ENCODE results near the gene TNS1. TPM values are rescaled to one million over a fixed set of nuclear protein-coding genes. Genes with fewer than 3 reads are reported as not detected.

Gene TNS1
- total RNA-seq, 2 donors from 2014 or later: 27.8 to 149 TPM

DNA sequence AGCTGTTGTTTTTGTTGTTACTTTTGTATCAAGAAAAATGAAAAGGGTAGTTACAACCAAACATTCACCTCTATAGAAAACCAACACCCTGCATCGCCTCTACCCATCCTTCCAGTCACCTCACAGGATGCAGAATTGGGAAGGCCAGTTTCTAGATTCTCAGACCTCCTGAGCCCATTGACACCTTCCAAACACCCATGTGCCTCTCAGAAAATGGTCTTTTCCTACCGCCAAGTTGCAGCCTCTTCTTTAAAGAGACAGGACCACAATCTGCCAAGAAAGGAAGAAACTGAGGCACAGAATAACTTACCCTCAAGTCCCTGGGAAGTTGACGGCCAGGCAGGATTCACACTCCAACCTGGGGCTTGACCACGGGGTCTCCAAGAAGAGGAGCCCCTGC lies 101.4 kb downstream of the TNS1 start:
- intact Hi-C loops (cut with DNase I, micrococcal nuclease): loop anchor here in 1 of 2 donors (10.0 kb wide), 1 partner anchor 83 kb away; no protein-coding TSS in a partner anchor
- ATAC-seq: no peak
- no peak for DNase-seq

DNA sequence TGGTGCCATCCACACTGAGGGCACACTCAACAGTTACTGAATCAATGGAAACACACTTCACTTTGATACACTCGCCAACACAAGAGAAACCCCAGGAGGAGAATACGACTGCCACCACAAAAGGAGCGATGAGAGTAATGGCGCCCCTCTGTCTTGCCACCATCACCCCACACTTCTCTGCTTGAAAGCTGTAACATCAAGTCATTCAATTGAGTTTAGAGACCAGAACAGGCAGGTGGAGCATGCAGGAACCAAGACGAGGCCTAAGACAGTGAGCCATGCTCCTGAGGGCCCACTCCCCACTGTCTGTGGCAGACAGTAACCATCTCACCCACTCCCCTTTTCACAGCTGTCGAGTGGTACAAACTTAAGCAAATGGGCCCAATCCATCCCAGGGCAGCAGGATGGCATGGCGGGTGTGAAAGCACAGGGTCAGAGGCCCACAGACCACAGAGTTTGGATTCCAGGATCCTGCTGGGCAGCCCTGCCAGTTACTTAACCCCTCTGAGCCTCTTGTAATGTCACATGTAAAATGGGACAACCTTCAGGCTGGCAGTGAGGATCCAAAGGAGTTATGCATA lies 101.9 kb downstream of the TNS1 start:
- no peak for ATAC-seq
- intact Hi-C loops (cut with DNase I, micrococcal nuclease): loop anchor here in 1 of 2 donors (10.0 kb wide), 1 partner anchor 84 kb away; no protein-coding TSS in a partner anchor
- no peak for DNase-seq

DNA sequence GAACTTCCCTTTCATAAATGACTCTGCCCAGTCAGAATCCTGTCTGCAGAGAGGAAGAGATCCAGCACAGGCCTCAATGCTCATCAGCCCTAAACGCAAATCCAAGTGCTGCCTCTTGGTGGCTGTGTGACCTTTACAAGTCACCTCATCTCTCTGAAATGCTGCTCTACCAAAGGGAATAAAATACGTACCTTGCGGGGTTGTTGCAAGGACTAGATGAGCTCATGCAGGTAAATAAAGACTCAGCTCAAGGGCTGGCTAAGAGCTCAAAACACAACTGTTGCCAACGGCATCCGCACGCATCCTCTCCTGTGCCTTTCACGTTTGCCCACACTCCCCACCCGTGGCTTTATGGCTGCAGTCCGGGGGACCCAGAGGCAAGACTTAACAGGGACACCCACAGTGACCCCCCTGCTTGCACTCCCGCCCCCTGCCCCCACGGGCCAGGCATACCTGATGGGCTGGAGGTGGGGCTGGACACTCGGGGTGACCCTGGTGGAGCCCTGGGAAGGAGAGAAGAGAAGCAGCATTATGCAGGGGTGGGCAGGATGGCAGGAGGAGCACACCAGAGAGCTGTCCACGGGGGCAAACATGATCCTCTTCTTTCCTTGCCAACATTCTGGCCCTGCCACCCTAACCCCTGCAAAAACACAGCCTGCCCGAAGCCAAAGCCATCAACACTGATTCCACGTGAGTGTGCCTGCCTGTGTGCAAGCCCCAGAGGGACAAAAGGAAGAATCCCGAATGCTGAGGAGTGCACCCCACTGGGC lies 102.6 kb downstream of the TNS1 start:
- no peak for DNase-seq
- no peak for ATAC-seq
- intact Hi-C loops (cut with DNase I, micrococcal nuclease): loop anchor here in 1 of 2 donors (10.0 kb wide), 1 partner anchor 85 kb away; no protein-coding TSS in a partner anchor

DNA sequence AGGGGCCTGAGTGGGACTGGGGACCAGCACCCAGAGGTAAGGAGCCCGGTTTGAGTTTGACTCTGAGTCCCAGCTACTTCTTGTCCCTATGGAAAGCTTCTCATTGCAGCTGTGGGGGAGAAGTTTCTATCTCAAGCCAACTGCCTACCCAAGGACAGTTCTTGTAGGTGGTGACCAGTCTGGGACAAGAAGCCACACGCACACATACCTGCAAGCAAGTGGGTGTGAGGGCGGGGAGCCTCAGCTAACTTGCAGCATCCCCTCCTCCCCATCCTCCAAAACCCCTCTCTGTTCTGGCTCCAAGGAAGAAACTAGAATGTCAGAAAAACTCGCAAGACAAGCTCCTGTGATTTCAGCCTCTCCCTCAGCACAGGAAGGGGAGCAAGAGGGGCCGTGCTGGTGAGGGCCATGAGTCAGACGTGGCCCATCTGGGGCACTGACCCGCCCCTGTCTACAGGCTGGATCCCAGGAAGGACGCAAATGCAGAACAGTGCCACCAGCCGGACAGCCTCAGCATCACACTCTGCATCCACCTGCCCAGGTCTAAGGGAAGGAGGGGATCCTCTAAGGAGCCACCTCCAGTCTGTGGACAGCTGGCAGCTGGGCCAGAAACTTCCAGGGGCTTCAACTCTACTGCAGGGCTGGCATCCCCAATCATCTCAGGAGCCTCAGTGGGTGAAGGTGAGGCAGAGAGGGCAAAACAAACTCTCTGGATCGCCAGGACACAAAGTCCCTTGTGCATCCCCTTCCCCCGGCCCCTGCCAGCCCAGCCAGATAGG lies 103.4 kb downstream of the TNS1 start:
- intact Hi-C loops (cut with DNase I, micrococcal nuclease): loop anchor here in 1 of 2 donors (10.0 kb wide), 1 partner anchor 85 kb away; no protein-coding TSS in a partner anchor
- DNase-seq (peak; percentile 57 to 68), ATAC-seq (peak; percentile 64)

DNA sequence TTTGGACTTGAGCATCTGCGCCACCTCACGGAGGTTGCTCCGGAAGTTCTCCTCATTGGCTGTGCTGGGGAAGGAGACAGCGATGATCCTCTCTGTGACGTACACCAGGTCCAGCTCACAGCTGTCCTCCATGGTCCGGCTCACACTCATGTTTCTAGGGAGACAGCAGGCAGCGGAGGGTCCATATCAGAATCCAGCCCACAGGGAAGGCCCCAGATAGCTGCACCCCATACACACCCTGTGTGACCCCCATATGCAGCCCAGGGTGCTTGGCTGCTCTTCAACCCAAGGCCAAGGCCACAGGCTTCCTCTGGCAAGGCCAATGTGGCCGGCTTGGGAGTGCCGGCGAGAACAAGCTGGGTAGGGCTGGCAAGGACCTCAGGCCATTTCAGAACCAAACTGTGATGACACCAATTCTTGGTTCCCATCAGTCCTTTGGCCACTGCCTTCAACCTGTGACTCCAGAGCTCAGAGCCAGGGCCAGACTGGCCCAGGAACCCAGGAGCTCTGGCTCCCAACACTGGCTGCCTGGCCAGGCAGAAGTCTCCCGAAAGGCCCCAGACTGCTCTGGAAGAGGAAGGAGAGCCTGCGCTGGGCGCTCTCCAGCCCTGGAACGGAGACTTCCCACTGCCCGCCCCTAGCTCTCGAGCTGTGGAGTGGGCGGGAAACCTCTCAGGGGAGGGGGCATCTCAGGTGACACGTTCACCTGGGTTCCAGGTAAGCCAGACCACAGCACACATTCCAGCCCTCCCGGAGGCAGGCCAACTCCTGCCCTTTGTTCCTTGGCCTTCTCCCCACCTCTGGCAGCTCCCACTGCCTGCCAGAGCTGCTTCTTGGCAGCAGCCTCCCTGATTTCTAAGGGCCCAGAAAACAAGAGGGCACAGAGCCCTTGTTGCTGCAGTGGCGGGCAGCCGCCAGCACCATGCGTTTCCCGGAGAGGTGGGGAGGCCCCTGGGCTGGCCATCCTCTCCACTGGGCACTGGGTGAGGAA lies 104.7 kb downstream of the TNS1 start:
- intact Hi-C loops (cut with DNase I, micrococcal nuclease): no loop called here
- DNase-seq (peak in 1 of 2 donors; percentile 48), ATAC-seq (no peak)

DNA sequence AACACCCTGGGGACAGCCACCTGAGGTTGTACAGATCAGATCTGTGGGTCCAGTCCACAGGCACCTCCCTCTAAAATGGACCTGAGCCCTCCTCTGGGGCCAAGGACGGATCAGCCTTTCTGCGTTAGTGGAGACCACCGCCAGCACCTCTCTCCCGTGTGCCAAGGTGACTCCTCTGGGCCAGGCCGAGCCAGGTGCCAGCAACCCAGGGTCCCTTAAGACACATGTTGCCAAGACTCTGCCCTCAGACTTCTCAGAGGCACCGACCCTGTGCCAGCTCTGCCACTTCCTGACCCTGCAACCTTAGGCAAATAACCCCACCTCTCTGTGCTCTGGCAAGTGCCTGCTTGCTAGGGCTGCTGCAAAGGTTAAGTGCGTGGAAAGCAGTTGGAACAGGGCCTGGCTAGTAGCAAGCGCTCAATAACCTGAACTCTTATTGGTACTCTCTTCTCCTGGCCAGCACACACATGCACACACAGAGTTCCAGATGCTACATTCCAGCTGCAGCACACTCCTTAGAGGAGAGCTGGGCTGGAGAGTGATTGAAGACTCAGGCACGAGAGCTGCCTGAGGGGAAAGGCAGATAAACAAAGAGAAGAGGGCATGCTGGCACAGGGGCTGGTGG lies 105.6 kb downstream of the TNS1 start:
- ATAC-seq: no peak
- no peak for DNase-seq
- intact Hi-C loops (cut with DNase I, micrococcal nuclease): no loop called here

DNA sequence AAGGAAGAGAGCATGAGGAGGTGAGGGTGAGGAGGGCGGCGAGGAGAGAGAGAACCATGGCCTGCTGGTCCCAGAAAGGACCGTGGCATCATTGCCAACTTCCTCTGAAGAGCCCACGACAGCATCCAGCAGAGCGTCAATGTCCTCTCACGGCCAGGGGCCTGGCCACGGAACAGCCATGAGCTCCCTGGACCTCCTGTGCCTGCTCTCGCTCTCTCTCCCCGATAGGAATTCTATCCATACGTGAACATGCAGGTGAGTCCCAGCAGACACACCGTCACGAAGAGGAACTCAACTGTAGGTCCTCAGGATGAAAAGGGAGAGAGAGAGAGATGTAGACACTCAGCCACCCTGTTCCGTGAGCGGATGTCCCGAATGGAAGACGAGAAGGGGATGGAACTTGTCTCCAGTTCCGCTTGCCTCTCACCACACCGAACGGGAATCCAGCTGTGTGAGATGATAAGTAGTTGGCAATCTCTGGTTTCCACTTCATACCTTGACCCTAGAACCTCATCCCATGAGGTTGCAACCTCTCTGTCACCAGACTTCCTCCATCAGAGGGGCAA lies 107.6 kb downstream of the TNS1 start:
- DNase-seq: no peak
- intact Hi-C loops (cut with DNase I, micrococcal nuclease): no loop called here
- ATAC-seq: no peak

DNA sequence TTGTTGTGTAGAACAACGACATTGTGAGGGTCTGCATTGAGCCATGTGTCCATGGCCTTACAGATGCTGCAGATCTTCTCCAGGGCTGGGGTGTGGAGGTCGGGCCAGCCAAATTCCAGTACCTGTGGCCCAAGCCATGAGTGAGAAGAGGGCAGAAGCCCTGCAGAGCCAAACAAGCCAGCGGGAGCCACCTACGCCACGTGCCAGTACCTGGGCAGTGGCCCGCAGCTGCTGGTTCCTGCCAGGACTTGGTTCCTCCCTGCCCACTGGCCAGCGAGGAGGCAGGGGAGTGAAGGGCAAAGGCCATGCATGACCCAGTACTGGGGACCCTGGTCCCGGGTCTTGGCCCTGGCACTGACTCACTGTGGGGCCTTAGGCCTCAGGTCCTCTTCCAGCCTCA lies 109.4 kb downstream of the TNS1 start:
- DNase-seq: no peak
- intact Hi-C loops (cut with DNase I, micrococcal nuclease): no loop called here
- ATAC-seq: no peak

DNA sequence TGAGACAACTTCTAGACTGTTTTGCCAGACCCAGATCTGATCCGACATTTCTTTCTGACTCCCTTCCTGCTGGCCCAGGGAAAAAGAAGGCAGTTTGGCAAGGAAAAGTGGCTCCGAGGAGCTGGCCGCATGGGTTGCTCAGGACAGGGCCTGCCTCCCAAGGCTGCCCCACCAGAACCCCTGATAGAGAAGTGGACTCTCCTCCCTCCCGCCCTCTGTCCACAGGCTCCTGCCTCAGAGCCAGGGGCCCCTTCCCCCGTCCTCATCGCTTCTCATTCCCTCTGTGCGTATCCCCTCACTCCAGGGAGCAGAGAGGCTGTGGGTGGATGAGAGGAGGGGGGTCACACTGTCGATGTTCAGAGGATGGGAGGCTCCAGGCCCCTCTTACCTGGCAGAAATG lies 110.2 kb downstream of the TNS1 start:
- ATAC-seq (no peak), DNase-seq (no peak)
- intact Hi-C loops (cut with DNase I, micrococcal nuclease): no loop called here

DNA sequence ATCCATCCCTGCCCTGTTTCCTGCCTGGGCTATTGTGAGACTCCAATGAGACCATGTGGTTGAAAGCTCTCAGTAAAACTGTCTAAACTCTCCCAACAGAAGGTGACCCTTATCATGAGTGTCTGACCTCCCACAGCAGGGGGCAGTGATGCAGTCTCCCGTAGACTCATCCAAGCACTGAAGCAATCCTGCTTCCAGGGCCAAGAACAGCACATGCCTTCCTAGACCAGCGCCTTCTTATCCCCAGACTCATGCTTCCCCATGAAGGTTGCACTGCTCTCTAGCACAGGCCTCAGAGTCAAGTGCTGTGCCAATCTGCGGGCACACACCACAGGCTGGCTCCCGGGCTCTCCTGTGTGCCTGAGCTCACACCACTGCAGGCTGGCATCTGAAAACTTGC lies 112.3 kb downstream of the TNS1 start:
- ATAC-seq: peak; percentile 22
- no peak for DNase-seq
- intact Hi-C loops (cut with DNase I, micrococcal nuclease): no loop called here

DNA sequence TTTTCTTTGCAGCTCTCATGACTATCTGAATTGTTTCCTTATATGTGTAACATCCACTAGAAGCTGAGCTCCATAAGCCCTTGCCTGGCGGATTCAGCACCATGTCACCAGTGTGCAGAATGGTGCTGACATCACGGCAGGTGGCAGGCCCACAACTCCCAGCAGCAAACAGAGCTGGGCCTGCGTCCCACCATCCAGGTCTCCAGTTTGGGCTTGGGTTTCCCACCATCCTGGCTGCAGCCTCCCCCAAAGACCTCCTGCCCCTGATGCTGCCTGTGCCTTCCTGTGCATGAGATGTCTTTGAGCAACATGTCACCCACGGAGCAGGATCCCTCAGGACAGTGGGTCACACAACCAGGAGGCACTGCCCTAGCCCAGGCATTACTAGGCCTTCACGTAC lies 113.1 kb downstream of the TNS1 start:
- intact Hi-C loops (cut with DNase I, micrococcal nuclease): loop anchor here in 1 of 2 donors (5.0 kb wide), 1 partner anchor 97 kb away; no protein-coding TSS in a partner anchor
- ATAC-seq: no peak

DNA sequence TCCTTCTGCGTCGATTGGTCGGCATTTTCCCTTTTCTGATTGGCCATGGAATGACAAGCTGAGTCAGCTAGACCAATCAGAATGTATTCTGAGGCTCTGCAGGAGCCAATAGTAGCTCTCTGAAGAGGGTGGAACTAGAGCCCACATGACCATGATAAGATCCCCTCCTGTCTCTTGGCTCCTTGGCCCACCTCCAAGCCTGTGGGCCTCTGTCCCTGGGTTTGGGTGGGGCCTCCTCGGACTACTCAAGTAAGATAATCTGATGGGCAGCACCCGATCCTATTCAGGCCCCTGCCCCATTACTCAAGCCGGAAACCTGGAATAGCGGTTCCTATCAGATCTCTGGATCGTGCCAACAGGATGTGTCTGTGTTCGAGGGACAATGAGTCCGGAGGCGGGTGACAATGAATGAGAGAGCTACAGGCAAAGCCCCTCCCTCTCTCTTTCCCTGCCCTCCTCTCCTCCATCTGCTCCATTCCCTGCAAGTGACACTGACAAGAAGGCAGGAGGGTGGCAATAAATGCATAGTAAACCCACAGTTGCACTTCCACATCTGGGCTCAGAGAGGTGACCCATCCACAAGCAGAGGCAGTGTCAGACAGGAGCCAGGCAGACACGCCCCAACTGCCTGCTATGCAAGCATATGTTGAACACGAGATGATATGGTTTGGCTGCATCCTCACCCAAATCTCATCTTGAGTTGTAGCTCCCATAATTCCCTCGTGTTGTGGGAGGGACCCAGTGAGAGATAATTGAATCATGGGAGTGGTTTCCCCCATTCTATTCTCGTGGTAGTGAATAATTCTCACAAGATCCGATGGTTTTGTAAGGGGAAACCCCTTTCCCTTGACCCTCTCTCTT lies 114.7 kb downstream of the TNS1 start:
- no peak for DNase-seq
- no peak for ATAC-seq
- intact Hi-C loops (cut with DNase I, micrococcal nuclease): loop anchor here in 1 of 2 donors (5.0 kb wide), 1 partner anchor 96 kb away; no protein-coding TSS in a partner anchor

More for the DNA sequence above, 113.1 kb downstream of the TNS1 start:
- no peak for DNase-seq

DNA sequence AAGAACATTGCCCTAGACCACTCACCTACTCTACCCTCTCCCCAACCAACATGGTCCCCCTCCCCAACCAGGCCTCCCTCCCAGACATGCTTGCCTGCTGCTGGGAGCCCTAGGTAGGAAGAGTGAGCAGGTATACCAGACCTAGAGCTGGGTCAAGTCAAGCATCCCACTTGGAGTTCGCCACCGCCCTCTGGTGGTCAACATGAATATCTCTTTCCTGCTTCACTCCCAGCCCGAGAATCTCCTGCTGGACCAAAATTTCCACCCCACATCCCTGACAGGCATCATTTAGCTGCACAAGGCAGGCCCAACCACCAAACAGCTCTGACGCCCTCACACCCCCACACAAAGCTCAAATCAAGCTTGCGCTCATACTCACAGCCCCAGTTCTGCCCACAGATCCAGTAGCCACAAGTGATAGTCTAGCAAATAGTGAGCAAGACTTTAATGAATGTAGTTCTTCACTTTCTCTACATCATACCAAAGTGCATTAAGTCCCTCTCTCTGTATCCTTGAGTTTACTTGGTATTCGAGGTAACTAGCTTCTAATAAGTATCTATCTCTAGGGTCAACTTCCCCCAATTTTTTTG lies 116.0 kb downstream of the TNS1 start:
- ATAC-seq: peak; percentile 73
- intact Hi-C loops (cut with DNase I, micrococcal nuclease): loop anchor here in 1 of 2 donors (5.0 kb wide), 1 partner anchor 95 kb away; no protein-coding TSS in a partner anchor
- peak; percentile 55 to 69 for DNase-seq

DNA sequence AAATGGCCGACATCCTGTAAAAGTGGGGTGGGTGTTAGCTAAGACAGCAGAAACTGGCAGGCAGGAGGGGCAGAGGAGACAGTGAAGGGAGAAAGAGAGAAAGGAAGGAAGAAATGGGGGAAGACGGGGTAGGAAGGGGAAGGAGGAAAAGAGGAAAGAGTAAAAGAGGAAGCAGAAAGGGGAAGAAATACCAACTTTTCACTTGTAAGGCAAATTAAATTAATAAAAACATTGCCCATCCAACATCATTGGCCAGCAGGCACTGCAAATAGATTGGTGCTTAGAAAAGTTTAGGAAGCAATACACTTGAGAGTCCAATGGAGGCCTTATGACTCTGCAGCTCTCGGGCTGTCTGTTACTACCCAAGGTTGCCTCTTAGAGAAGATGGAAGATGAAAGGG lies 116.7 kb downstream of the TNS1 start:
- intact Hi-C loops (cut with DNase I, micrococcal nuclease): loop anchor here in 1 of 2 donors (5.0 kb wide), 1 partner anchor 94 kb away; no protein-coding TSS in a partner anchor
- ATAC-seq (no peak), DNase-seq (no peak)

DNA sequence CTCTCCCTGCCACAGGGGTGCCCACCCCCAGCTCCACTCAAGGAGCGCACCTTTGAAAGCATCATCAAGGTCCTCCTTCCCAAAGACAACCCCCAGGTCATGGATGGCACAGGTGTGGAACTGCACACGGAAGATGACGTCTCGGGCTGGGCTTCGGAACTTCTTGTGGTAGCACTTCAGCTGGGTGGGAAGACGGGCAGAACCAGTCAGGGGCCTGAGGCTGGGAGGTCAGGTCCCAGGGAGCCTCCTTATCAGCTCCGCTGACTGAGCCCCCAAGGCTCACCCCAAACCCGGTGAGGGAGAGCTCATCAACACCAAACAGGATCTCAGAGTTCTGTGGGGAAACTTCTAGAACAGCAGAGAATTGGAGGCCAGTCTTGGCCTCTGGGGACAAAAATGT lies 117.8 kb downstream of the TNS1 start:
- intact Hi-C loops (cut with DNase I, micrococcal nuclease): loop anchor here (5.0 kb wide), 2 partner anchors 93 to 98 kb away; no protein-coding TSS in a partner anchor
- DNase-seq (no peak), ATAC-seq (no peak)

DNA sequence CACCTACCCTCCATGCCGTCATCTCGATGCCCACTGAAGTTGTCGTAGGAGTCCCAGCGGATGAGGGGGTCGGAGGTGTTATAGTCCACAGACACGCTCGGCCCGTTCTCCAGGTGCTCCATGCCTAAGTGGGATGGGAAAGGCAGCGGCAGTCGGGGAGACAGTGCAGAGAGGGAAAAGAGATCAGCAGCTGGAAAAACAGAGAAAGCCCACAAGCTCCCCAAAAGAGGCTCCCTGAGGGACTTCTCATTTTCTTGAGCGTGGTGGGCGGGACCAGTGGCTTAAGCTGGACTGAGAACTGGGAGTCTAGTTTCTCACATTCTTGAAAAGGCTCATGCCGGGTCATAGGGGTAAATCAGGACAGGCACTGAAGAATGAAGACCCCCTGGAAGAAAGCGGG lies 121.9 kb downstream of the TNS1 start:
- intact Hi-C loops (cut with DNase I, micrococcal nuclease): loop anchor here in 1 of 2 donors (5.0 kb wide), 1 partner anchor 94 kb away; no protein-coding TSS in a partner anchor
- ATAC-seq (no peak), DNase-seq (no peak)
